ENCODE results near the gene PIK3C2G.

PIK3C2G gene

DNA sequence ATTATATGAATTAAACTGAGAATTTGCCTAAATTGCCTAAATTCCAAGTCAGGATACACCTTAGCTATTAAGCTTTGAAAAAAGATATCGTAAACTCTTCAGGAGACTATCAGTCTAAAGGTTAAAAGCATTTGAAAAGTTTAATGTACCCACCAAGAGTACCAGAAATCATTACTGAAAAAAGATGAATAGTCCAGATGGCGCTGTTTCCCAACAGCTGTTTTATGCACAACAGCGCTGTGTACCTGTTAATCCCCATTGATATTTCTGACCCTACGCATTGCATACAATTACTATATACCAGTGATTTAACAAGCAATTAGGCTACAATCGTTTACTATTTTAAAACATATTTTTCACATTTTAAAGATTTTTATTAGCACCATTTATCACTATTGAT lies 291.5 kb downstream of the PIK3C2G start:
- DNase-seq (ENCODE audit: low spot score) = no peak

DNA sequence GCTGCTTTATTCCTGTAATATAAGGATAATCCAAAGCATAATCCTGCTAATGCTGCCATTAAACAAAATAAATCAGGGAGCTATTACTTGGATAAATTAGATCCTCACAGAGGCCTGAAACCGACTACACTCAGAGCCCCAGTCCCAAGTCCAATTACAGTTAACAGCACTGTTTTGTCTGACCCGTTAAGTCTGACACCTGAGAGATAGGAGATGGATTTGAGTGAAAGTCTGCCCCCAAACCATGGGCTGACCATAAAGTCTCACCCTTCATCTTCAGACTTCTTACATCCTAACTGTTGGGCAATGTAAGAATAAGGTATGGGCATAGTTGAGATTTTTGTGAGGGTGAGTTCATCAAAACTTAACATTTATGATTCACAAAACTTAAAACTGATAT lies 294.8 kb downstream of the PIK3C2G start:
- no peak for DNase-seq (ENCODE audit: low spot score)

DNA sequence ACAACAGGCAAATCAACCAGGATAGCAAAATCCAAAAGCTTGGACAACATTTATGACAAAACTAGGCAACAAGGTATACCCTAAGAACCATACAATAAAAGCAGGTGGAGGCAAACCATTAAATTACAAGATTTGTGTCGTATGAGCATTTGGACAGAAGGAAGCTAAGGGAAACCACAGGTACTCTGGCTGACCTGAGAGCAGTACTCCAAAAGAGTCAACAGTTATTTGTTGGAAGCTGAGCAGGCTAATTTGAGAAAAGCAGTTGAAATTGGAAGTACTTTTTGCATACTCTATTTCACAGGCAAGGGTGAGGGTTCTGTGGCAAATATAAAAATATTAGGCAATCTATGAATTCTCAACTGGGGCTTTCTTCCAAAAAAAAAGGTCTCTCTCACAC lies 297.9 kb downstream of the PIK3C2G start:
- no peak for DNase-seq (ENCODE audit: low spot score)

DNA sequence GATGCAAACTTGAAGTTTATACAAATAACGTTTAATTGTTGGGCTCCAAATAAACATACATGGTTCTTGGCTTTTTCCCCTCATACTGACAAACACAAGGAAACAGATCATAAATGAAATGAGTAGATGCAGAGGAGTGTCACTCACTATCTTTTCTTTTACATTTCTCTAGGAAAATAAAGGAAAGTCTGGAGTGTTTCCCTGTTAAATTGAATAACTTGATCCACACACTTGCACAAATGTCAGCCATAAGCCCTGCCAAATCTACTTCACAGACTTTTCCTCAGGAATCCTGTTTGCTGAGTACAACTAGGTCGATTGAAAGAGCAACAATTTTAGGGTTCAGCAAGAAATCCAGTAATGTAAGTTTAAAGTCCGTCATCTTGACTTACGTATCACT lies 301.2 kb downstream of the PIK3C2G start:
- DNase-seq (ENCODE audit: low spot score) = no peak

DNA sequence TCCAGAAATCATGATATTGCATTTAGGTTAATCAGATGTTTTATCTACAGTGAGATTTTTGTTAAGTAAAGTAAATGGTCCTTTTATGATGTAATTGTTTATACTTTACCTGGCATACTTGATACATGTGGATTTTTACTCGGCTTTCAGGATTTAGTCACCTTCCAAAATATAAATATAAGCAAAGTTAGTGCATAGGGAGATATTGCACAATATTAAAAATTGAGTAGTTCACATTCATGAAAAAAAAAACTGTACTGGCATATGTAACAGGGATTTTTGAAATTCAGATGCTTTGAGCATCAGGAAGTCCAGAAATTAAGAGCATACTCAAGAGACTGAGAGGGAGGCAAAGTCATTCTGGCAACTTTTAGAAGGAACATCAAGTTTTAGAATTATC lies 303.0 kb downstream of the PIK3C2G start:
- DNase-seq (ENCODE audit: low spot score) = no peak

DNA sequence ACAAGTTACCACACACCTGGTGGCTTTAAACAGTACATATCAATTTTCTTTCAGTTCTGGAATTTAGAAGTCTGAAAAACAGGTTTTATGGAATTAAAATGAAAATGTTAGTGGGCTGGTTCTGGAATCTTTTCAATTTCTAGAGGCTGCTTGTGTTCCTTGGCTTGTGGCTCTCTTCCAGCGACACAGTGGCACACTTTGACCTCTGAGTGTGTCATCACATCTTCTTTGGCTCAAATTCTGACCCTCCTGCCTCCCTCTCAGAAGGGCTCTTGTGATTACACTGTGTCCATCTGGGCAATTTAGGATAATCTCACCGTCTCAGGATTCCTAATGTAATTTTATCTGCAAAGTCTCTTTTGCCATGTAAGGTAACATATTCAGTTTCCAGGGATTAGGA lies 306.5 kb downstream of the PIK3C2G start:
- DNase-seq (ENCODE audit: low spot score) = no peak

DNA sequence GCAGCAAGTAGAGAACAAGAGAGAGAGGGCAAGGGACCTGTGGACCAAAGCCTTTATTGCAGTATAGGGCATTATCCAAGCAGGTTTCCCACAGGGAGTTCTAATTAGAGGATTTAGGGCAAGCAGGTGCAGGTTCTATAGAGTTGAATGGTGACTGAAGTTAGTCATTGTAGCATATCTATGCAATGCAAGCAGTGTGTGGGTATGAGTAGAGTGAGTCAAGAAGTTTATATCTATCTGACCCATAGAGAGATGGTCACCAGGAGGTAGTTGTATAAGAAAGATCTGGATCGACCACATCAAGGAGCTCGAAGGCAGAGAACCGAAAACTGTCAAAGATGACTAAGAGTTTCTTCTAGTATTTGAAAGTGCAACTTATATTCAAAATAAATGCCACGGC lies 309.2 kb downstream of the PIK3C2G start:
- DNase-seq (ENCODE audit: low spot score) = no peak

DNA sequence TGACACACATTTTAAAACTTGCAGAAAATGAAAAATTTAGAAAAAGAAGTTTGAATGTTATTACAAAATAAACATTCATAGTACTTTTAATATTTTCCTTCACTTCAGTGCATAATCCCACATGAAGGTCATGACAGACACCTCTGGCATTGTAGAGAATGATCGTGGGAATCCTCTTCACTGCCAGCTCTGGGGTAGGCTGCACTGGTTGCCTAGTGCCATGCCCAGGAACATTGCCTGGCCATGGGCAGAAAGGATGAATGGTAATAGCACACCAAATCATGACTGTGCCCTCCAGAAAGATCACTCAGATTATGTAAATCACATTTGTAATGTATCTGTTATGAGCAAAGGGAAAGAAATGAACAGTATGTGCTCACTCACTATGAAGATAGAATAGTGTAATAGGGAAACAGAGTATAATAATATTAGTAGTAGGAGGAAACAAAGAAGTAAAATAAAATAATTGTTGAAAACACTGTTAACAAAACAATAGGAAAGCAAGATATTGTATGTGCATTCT lies 314.8 kb downstream of the PIK3C2G start:
- DNase-seq (ENCODE audit: low spot score) = no peak

DNA sequence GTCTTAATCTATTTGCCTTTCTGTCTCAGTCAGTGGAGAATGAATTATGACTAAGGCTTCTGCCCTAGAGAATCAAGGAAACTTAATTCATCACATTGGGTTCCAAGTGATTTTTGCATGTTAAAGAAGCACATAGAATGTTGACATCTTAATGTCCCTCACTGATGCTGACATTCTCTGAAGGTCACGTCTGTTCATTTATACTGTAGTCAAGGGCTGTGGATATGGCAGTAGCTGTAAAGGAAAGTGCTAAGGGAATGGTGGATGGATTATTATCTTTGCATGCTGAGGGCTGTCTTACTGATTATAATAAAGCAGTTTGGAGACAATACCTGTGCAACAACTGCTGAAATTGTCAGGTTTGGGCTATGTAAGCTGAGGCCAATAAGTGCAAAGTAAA lies 315.3 kb downstream of the PIK3C2G start:
- no peak for DNase-seq (ENCODE audit: low spot score)

DNA sequence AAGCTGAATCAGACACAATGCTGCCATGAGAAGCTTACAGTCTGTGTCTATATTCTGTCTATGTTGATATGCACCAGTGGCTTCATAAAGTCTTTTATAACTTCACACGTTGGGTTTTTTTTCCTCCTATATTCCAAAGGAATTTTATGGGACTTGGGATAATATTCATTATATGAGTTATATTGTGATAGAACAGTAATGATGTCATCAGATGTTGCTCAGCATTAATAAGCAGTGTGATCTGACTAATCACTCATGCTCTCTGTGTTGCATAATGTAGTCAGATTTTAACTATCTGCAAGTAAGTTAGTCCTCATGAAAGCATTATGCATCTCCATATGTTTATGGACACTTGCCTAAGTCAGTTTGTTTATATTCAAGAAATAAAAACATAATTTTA lies 316.9 kb downstream of the PIK3C2G start:
- DNase-seq (ENCODE audit: low spot score) = no peak

DNA sequence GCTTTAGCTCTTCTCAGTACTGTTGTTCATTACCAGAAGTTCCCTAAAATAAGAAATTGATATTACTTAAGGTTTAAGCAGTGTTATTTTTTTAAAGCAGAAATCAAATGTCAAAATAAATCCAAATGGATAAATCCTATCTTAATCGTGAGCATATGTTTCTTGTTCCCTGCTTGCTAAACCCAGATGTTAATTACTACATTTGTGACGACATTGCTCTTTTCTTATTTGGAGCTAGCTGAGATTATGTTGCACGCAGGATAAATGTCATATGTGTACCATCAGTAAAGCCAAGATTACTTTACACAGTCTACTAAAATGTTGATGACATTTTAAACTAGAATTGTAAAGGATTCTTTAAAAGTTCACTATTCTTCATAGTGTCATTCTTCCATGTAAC lies 319.0 kb downstream of the PIK3C2G start:
- DNase-seq (ENCODE audit: low spot score) = no peak

DNA sequence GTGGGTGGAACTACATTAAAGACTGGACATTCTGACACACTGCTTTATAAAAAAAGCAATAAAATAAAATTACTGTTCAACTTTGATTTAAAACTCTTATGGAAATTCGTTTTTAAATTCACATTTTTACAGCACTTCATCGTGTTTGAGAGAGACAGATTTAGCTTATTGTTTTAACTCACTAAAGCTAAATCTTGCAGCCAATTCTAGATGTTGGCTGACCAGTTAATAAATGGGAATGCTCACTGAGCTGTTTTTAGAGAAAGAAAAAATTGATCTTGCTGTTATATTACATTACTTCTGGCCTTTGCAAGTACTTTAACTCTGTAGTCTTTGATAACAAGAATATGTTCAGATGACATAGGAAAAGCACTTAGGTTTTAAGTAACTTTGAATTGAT lies 319.4 kb downstream of the PIK3C2G start:
- no peak for DNase-seq (ENCODE audit: low spot score)

DNA sequence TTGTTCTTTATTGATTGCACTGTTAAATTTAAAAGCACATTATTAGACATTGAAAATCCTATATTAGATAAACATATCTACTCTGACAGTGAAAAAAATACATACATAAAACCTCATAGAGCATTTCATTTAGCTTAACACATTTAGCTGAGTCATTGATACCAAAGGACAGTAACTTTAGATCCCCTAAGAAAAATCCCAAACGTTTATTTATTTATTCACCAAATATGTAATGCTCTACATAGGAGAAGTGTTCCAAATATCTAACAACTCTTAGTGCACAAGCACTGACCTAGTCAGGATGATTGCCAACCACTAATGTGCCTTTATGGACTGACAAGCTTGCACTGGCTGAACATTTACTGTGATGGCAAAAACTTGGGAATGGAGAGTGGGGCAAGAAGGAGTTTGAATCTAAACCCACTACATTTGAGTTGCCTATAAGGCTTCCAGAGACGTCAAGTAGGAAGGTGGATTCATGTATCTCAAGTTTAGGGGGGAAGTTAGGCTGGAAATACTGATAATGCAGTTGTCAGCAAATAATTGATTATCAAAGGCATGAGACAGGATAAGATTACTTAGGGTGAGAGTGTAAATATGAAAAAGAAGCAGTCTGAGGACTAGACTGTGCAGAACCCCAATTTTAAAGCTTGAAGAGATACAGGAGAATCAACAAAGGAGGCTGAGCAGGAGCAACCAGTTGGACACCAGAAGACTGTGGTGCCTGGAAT lies 320.1 kb downstream of the PIK3C2G start:
- no peak for DNase-seq (ENCODE audit: low spot score)

DNA sequence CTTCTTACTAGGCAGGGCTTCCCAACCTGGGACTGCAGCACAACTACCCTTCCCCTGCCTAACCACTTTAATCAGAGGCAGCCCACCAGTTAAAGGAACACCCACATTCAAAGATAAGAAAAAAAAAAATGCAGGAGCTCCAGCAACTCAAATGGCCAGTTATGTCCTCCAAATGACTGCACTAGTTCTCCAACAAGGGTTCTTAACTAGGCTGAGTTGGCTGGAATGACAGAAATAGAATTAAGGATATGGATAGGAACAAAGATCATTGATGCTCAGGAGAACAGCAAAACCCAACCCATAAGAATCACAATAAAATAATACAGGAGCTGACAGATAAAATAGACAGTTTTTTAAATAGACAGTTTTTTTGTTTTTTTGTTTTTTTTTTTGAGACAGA lies 322.3 kb downstream of the PIK3C2G start:
- no peak for DNase-seq (ENCODE audit: low spot score)

DNA sequence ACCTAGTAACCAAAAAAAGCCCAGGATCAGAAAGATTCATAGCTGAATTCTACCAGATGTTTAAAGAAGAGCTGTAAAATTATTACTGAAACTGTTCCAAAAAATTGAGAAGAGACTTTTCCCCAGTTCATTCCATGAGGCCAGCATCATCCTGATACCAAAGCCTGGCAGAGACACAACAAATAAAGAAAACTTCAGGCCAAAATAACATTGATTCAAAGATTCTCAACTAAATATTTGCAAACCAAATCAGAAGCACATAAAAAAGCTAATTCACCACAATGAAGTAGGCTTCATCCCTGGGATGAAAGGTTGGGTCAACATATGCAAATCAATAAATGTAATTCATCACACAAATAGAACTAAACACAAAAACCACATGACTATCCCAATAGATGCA lies 325.3 kb downstream of the PIK3C2G start:
- no peak for DNase-seq (ENCODE audit: low spot score)

DNA sequence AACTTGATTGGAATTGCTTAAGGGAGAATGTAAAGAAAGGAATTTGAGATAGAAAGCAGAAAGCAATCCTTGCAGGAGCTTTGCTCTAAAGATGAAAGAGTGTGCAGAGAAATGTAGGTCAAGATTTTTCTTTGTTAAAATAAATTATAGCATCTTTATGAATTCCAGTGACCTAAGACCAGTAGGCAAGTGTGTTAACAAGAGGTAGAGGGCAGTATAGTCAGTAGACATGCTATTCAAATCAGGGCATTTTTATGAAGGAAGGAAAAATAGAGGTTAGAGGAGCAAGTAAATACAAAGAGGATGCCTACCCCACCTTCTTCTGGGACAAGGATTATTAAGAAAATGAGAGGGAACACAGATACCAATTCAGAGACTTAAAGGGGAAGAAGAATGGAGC lies 328.0 kb downstream of the PIK3C2G start:
- DNase-seq (ENCODE audit: low spot score) = peak; percentile 11

DNA sequence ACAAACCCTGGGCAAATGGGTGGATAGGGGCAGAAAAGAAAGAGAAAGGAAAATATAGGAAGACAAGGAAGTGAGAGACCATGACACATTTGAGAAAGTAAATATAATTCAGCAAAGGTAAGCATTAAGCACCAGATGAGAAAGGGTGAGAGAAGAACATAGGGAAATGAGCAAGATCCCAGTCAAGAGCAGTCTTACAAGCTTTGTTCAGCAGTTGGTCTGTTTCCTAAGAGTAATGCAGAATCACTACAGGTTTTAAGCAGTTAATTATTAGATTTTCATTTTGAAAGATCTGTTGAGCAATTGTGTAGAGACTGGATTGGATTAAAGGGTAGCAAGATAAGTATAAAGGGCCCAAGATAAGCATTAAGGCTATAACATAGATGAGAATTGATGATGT lies 330.2 kb downstream of the PIK3C2G start:
- DNase-seq (ENCODE audit: low spot score) = no peak

DNA sequence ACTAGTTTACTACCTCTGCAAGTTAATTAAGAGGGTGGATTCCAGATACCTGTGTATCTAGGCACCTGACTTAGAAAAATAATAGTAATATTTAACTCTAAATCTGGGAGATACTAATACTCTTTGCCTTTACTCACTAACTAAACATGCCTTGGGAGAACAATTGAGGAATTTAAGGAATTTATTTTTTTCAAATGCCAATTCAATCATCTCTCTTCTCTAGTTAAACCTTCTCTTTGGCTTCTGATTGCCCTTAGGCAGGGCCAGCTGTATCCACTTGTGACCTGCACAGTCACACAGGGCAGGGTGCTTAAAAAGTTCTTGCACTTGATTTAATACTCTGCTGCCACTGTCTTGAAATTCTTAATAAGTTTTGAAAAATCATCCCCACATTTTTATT lies 334.1 kb downstream of the PIK3C2G start:
- DNase-seq (ENCODE audit: low spot score) = no peak

DNA sequence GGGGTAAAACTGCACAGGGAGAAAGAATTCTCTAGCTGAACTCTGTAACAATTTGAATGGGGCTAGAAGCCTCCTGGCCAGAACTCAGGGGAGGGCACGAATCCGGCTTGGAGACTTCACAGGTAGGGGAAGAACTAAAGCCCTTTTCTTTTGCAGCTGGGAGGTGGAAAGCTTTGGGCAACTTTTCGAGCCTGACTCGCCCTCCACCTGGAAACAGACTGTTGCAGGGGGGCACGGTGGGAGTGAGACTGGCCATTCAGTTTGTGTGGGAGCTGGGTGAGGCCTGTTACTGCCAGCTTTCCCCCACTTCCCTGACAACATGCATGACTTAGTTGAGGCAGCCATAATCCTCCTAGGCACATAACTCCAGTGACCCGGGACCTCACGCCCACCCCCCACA lies 340.6 kb downstream of the PIK3C2G start:
- DNase-seq (ENCODE audit: low spot score) = no peak

DNA sequence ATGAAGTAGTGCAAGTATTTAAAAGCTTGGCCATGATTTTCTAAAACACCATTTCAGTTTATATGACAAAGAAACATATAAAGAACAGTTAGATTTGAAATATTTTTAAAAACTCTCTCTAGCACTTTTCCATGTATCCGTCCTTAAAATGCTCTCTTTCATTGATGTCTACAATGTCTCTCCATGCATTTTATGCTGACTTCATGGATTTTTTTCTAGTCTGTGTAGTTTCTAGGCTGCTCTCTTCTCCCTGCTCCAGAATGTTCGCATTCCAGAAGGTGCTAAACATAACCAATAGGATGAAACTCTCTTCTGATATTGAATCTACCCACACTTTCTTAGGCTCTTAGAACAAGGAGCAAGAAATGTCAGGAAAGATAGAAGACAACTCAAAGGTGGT lies 351.7 kb downstream of the PIK3C2G start:
- no peak for DNase-seq (ENCODE audit: low spot score)

DNA sequence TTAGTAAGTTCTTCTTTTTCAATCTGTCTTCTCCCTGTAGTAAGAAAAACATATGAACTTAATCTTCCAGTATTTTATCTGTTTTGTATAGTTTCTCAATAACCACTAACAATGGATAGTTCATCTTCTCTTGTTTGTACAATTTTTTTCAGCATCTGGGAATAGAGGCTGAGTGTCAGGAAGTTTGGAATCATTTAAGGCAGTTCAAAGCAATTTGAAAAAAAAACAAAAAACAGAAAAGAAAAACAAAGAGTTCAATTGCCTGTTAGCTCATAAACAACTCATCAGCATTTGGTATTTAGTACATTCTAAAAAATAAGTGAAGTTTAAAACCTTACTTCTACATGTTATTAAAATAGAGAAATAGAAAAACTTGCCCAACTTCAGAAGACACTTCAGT lies 359.7 kb downstream of the PIK3C2G start:
- no peak for DNase-seq (ENCODE audit: low spot score)

DNA sequence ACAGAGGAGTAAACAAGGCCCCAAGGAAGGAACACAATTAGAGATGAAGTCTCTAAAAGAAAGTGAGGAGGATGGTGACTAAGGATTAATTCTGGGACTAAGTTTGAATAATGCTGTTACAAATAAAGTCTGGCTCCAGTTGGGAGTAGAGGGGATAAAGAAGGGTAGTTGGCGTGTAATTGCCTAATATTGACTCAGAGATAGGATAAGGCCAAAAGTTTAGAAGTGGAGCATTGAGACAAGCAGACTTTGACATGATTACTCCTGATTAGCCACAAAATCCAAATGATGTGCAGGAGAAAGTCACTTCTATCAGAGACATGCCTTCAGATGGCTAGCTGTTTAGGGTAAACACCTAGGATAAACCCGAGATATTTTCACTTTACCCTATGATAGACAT lies 368.1 kb downstream of the PIK3C2G start:
- no peak for DNase-seq (ENCODE audit: low spot score)

DNA sequence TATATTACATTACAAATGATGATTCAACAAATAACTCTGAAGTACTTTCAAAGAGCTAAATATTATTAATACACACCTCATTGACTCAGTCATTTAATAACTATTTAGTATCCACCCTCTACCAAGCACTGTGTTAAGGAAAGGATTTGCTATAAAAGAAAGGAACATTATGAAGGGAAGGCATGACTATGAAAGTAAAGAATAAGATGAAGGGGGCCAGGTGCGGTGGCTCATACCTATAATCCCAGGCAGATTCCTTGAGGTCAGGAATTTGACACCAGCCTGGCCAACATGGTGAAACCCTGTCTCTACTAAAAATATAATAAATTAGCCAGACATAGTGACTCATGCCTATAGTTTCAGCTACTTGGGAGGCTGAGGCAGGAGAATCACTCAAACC lies 368.6 kb downstream of the PIK3C2G start:
- DNase-seq (ENCODE audit: low spot score) = no peak

DNA sequence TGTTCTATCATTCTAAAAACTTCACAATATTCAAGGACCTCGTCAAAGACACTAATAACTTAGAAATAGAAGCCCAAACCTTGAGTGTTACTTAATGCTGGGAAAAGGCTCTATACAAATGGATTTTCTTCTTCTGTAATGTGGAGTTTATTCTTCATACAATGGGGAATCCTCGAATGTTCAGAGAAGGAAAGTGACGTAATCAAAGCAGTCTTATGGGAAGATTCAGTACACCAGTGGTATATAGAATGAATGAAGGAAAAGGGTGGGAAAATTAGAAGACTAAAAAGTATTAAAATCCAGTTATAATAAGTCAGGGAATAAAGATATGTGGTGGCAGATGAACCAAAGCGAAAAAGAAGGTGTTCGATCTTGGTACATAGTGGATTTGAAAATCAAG lies 370.0 kb downstream of the PIK3C2G start:
- no peak for DNase-seq (ENCODE audit: low spot score)
